ENCODE measurements around the gene FFAR3. TPM values are rescaled to one million over a fixed set of nuclear protein-coding genes. Genes with fewer than 3 reads are reported as not detected.

The FFAR3 gene
- total RNA-seq, 2 experiments from 2014 or later, result not detected

DNA sequence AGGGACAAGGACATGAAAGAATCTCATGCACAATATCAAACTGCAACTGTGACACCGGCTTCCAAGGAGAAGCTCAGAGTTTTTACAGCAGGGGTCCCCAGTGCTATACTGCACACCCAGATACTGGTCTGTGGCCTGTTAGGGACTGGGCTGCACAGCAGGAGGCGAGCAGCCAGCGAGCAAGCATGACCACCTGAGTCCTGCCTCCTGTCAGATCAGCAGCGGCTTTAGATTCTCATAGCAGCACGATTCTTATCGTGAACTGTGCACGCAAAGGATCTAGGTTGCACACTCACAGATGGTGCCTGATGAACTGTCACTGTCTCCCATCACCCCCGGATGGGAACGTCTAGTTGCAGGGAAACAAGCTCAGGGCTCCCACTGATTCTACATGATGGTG lies 42.4 kb upstream of the FFAR3 start:
- DNase-seq (no peak), ATAC-seq (ENCODE audit: poor library complexity) (no peak)
- Histone ChIP-seq H3K27ac (ENCODE audit: low read depth in 1 of 2, low read length in 2 of 2) (no peak overlapping the region), H3K4me1 (ENCODE audit: insufficient read depth, low read length) (peaks cover 13% of the 10 kb centered on the region), H3K9me3 (ENCODE audit: control insufficient read depth in 1 of 2, insufficient read depth in 1 of 2, low read length in 2 of 2) (no peaks in the 10 kb centered on the region), H3K4me3 (ENCODE audit: low read length) (no peak overlapping the region), H3K36me3 (ENCODE audit: insufficient read depth, low read length) (no peaks in the 10 kb centered on the region), H3K27me3 (ENCODE audit: control insufficient read depth in 1 of 2, insufficient read depth in 2 of 2, low read length in 2 of 2) (no peaks in the 10 kb centered on the region)
- no peak overlapping the region for H3K4me3 Mint-ChIP-seq
- H3K9me3 Mint-ChIP-seq, result no peaks in the 10 kb centered on the region
- ChIA-PET POLR2A (no interaction called here), CTCF (no interaction called here)
- H3K36me3 Mint-ChIP-seq (ENCODE audit: low read depth), result no peaks in the 10 kb centered on the region
- no peak overlapping the region for H3K27ac Mint-ChIP-seq
- intact Hi-C loops (cut with DNase I, micrococcal nuclease), result no loop called here
- no peak for TF ChIP-seq CTCF (IDR thresholded peaks at IDR 0.05)
- H3K27me3 Mint-ChIP-seq, result no peaks in the 10 kb centered on the region
- no peaks in the 10 kb centered on the region for H3K4me1 Mint-ChIP-seq (ENCODE audit: low read depth)

DNA sequence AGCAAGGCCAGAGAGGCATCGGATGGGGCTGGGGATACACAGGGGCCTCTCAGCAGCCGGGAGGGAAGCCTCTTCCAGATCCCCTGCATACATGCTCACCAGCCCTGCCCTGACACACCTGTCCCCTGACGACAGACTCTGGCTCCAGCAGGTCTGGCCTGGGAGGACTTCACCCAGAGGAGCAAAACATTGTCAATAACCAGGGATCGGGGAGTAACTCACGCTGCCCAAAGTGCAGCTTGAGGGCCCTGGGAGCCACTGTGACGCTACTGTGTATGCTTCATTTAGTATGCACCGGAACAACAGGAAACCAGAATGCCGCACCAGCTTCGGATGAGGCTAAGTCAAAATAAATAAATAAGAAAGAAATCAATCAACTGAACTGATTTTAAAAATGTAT lies 41.7 kb upstream of the FFAR3 start:
- intact Hi-C loops (cut with DNase I, micrococcal nuclease), result no loop called here
- Histone ChIP-seq H3K4me3 (ENCODE audit: low read length) (no peak overlapping the region), H3K27ac (ENCODE audit: low read depth in 1 of 2, low read length in 2 of 2) (no peak overlapping the region), H3K9me3 (ENCODE audit: control insufficient read depth in 1 of 2, insufficient read depth in 1 of 2, low read length in 2 of 2) (peaks cover 0 to under 1% of the 10 kb centered on the region in 2 experiments), H3K27me3 (ENCODE audit: control insufficient read depth in 1 of 2, insufficient read depth in 2 of 2, low read length in 2 of 2) (no peaks in the 10 kb centered on the region), H3K36me3 (ENCODE audit: insufficient read depth, low read length) (no peaks in the 10 kb centered on the region), H3K4me1 (ENCODE audit: insufficient read depth, low read length) (peaks cover 13% of the 10 kb centered on the region)
- ChIA-PET POLR2A (no interaction called here), CTCF (no interaction called here)
- DNase-seq, result no peak
- H3K27ac Mint-ChIP-seq, result no peak overlapping the region
- ATAC-seq (ENCODE audit: poor library complexity), result no peak
- H3K9me3 Mint-ChIP-seq, result no peaks in the 10 kb centered on the region
- no peak for TF ChIP-seq CTCF (IDR thresholded peaks at IDR 0.05)
- H3K4me1 Mint-ChIP-seq (ENCODE audit: low read depth), result no peaks in the 10 kb centered on the region
- H3K27me3 Mint-ChIP-seq, result no peaks in the 10 kb centered on the region
- no peak overlapping the region for H3K4me3 Mint-ChIP-seq
- no peaks in the 10 kb centered on the region for H3K36me3 Mint-ChIP-seq (ENCODE audit: low read depth)

- intact Hi-C loops (cut with DNase I, micrococcal nuclease), result no loop called here
- peaks cover 0 to 8% of the 10 kb centered on the region in 2 experiments for H3K9me3 ChIP-seq (ENCODE audit: control insufficient read depth in 1 of 2, insufficient read depth in 1 of 2, low read length in 2 of 2)
- Mint-ChIP-seq H3K36me3 (ENCODE audit: low read depth) (no peaks in the 10 kb centered on the region), H3K27me3 (no peaks in the 10 kb centered on the region), H3K27ac (no peak overlapping the region), H3K4me1 (ENCODE audit: low read depth) (no peaks in the 10 kb centered on the region), H3K9me3 (no peaks in the 10 kb centered on the region), H3K4me3 (no peak overlapping the region)
- no peak for DNase-seq
- no peak for ATAC-seq (ENCODE audit: poor library complexity)
- TF ChIP-seq CTCF (IDR thresholded peaks at IDR 0.05), result no peak
- H3K36me3 ChIP-seq (ENCODE audit: insufficient read depth, low read length), result no peaks in the 10 kb centered on the region
- CTCF ChIA-PET, result interaction anchor here (1.3 kb wide), 1 partner anchor 177 kb away, joined by 4 read pairs; no protein-coding TSS in a partner anchor
- H3K4me1 ChIP-seq (ENCODE audit: insufficient read depth, low read length), result peaks cover 13% of the 10 kb centered on the region
- no peaks in the 10 kb centered on the region for H3K27me3 ChIP-seq (ENCODE audit: control insufficient read depth in 1 of 2, insufficient read depth in 2 of 2, low read length in 2 of 2)
- POLR2A ChIA-PET, result no interaction called here
- H3K4me3 ChIP-seq (ENCODE audit: low read length), result no peak overlapping the region
- H3K27ac ChIP-seq (ENCODE audit: low read depth in 1 of 2, low read length in 2 of 2), result no peak overlapping the region
These were observed 40.7 kb upstream of the FFAR3 start for GRCh38 chr19:35317464-35318043.
